ES-I3 (cell line): ENCODE data around the gene ANKRD13B.

Experiments
- H3K36me3 ChIP-seq: 2 replicates; pipeline ENCODE4 v1.6.1; 2013; ENCODE audit warnings: mild to moderate bottlenecking, low read length, control low read depth, moderate library complexity; ENCODE audit not compliant: insufficient read depth
- H3K4me1 ChIP-seq: 2 replicates; pipeline ENCODE4 v1.6.1; 2013; ENCODE audit warnings: mild to moderate bottlenecking, control low read depth, low read length; ENCODE audit not compliant: insufficient read depth
- H3K9ac ChIP-seq: 2 replicates; pipeline ENCODE4 v1.6.1; 2013; ENCODE audit warnings: low read depth, mild to moderate bottlenecking, low read length, moderate library complexity
- H3K9me3 ChIP-seq: 2 replicates; pipeline ENCODE4 v1.6.1; 2013; ENCODE audit warnings: mild to moderate bottlenecking, low read length, moderate library complexity; ENCODE audit not compliant: control insufficient read depth, insufficient read depth

ANKRD13B gene

GRCh38 chr17:29663155-29663554, 70.2 kb downstream of the ANKRD13B start:
- Histone ChIP-seq H3K4me1 (peaks cover 6% of the 10 kb centered on the region; the same call in 1 of the 2 replicates), H3K36me3 (no peaks in the 10 kb centered on the region; the same call in 1 of the 2 replicates), H3K9ac (no peak overlapping the region), H3K9me3 (no peaks in the 10 kb centered on the region)
